ENCODE measurements around the gene SZT2. TPM values are rescaled to one million over a fixed set of nuclear protein-coding genes. Genes with fewer than 3 reads are reported as not detected.
A peak's percentile ranks its signal among the peaks of the same experiment; 100 is the strongest.

The SZT2 gene
- total RNA-seq, 1 donor from 2014 or later: 63.6 TPM

DNA sequence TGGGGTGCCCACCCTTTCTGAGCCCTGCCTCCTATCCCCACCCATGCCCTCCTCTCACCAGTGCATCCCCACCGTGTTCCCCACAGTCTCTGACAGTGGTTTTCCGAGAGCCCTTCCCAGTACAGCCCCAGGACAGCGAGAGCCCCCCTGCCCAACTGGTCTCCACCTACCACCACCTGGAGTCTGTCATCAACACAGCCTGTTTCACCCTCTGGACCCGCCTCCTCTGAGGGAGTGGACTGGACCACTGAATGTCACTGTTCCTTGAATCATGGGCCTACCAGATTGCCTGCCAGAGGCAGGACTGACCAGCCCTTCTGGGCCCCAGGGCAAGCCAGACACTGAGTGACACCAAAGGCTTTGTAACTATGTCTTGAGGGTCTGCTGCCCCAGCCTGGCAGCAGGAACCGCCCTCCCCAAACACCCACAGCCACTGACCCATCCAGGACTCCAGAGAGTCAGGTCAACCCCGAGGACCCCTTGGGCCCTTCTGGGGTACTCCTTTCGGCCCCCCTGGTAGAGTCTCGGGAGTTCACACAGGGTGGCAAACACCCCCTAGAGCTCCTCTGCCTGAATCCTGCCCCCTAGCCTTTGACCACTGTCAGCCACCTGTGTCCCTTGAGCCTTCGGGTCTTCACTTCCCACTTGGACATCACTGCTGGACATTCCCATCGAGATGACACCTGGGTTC lies 60.7 kb downstream of the SZT2 start:
- H3K36me3 Mint-ChIP-seq (ENCODE audit: unreplicated experiment): peaks cover 48% of the 10 kb centered on the region
- H3K4me1 Mint-ChIP-seq (ENCODE audit: unreplicated experiment): peaks cover 23% of the 10 kb centered on the region

DNA sequence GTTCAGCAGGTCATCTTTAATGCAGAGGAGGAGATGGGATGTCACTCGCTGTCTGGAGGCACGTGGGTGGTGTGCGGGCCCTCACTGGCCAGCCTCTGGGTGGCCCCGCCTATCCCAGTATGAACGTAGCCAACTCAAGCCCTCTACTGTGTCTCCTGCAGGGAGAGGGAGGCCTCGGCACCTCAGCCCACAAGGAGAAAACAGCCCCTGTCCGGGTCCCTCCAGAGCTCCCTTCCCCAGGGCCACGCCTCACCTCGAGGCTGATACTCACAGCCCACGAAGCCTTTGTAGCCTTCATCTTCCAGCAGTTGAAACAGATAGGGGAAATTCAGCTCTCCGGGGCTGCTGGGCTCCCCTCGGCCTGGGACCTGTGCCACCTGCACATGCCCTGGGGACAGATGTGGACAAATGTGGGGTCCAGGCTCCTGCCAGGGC lies 61.5 kb downstream of the SZT2 start:
- TF ChIP-seq, protein P1, sequence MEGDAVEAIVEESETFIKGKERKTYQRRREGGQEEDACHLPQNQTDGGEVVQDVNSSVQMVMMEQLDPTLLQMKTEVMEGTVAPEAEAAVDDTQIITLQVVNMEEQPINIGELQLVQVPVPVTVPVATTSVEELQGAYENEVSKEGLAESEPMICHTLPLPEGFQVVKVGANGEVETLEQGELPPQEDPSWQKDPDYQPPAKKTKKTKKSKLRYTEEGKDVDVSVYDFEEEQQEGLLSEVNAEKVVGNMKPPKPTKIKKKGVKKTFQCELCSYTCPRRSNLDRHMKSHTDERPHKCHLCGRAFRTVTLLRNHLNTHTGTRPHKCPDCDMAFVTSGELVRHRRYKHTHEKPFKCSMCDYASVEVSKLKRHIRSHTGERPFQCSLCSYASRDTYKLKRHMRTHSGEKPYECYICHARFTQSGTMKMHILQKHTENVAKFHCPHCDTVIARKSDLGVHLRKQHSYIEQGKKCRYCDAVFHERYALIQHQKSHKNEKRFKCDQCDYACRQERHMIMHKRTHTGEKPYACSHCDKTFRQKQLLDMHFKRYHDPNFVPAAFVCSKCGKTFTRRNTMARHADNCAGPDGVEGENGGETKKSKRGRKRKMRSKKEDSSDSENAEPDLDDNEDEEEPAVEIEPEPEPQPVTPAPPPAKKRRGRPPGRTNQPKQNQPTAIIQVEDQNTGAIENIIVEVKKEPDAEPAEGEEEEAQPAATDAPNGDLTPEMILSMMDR (IDR thresholded peaks at IDR 0.05): no peak

More for the DNA sequence above, 60.7 kb downstream of the SZT2 start:
- TF ChIP-seq, protein P1 (IDR thresholded peaks at IDR 0.05): no peak
- Mint-ChIP-seq H3K27ac (ENCODE audit: unreplicated experiment) (peak overlapping the region; percentile 41), H3K4me3 (ENCODE audit: unreplicated experiment) (no peak overlapping the region), H3K27me3 (ENCODE audit: unreplicated experiment) (no peaks in the 10 kb centered on the region), H3K9me3 (ENCODE audit: unreplicated experiment) (no peaks in the 10 kb centered on the region)
- DNase-seq (ENCODE audit: extremely low spot score, unreplicated experiment): no peak

GRCh38 chr1:43451701-43452532 lies 62.2 kb downstream of the SZT2 start:
- no peak for DNase-seq (ENCODE audit: extremely low spot score, unreplicated experiment)
- Mint-ChIP-seq H3K4me3 (ENCODE audit: unreplicated experiment) (peak overlapping the region; percentile 33), H3K9me3 (ENCODE audit: unreplicated experiment) (no peaks in the 10 kb centered on the region), H3K4me1 (ENCODE audit: unreplicated experiment) (peaks cover 23% of the 10 kb centered on the region), H3K36me3 (ENCODE audit: unreplicated experiment) (peaks cover 38% of the 10 kb centered on the region), H3K27me3 (ENCODE audit: unreplicated experiment) (no peaks in the 10 kb centered on the region), H3K27ac (ENCODE audit: unreplicated experiment) (peak overlapping the region; percentile 85)
- TF ChIP-seq, protein P1 (IDR thresholded peaks at IDR 0.05): no peak

More for the DNA sequence above, 61.5 kb downstream of the SZT2 start:
- no peaks in the 10 kb centered on the region for H3K9me3 Mint-ChIP-seq (ENCODE audit: unreplicated experiment)
- H3K27ac Mint-ChIP-seq (ENCODE audit: unreplicated experiment): peak overlapping the region; percentile 41
- no peak overlapping the region for H3K4me3 Mint-ChIP-seq (ENCODE audit: unreplicated experiment)
- no peak for DNase-seq (ENCODE audit: extremely low spot score, unreplicated experiment)
- no peaks in the 10 kb centered on the region for H3K27me3 Mint-ChIP-seq (ENCODE audit: unreplicated experiment)
- H3K36me3 Mint-ChIP-seq (ENCODE audit: unreplicated experiment): peaks cover 43% of the 10 kb centered on the region
- H3K4me1 Mint-ChIP-seq (ENCODE audit: unreplicated experiment): peaks cover 23% of the 10 kb centered on the region

- Mint-ChIP-seq H3K4me1 (ENCODE audit: unreplicated experiment) (peaks cover 23% of the 10 kb centered on the region), H3K4me3 (ENCODE audit: unreplicated experiment) (peak overlapping the region; percentile 71), H3K36me3 (ENCODE audit: unreplicated experiment) (peaks cover 31% of the 10 kb centered on the region), H3K27me3 (ENCODE audit: unreplicated experiment) (no peaks in the 10 kb centered on the region), H3K27ac (ENCODE audit: unreplicated experiment) (peak overlapping the region; percentile 85), H3K9me3 (ENCODE audit: unreplicated experiment) (peaks cover 5% of the 10 kb centered on the region)
- TF ChIP-seq, protein P1 (IDR thresholded peaks at IDR 0.05): no peak
- DNase-seq (ENCODE audit: extremely low spot score, unreplicated experiment): peak; percentile 83
These were observed 63.2 kb downstream of the SZT2 start for GRCh38 chr1:43452789-43453441.
